GM23338 (cell line): ENCODE measurements around the gene NKD1. TPM values are rescaled to one million over a fixed set of nuclear protein-coding genes. Genes with fewer than 3 reads are reported as not detected.

ENCODE experiments used
- ATAC-seq: fragments of 200-7000 bp; cut with Tn5 transposase; 3 replicates; pipeline ENCODE4 v1.9.1; 2020
- DNase-seq: peaks from one replicate; pipeline ENCODE4 v3.0.0-alpha.2; 2015; ENCODE audit warnings: low spot score
- H2AFZ ChIP-seq: fragments of 200-600 bp; sonication (generic); 2 replicates; pipeline ENCODE4 v1.8.0; 2016; ENCODE audit warnings: antibody characterized with exemption, mild to moderate bottlenecking, moderate library complexity
- H3F3A ChIP-seq: fragments of 200-600 bp; sonication (generic); replicated peaks from 2 replicates; pipeline ENCODE4 v1.8.0; 2017; ENCODE audit warnings: antibody characterized with exemption, mixed run types, low read depth
- H3K27ac ChIP-seq: fragments of 200-600 bp; sonication (generic); 2 replicates; pipeline ENCODE4 v1.6.1; 2016; ENCODE audit warnings: low read depth
- H3K27me3 ChIP-seq: fragments of 200-600 bp; sonication (generic); 2 replicates; pipeline ENCODE4 v1.8.0; 2016; ENCODE audit warnings: mild to moderate bottlenecking, mixed run types, moderate library complexity; ENCODE audit not compliant: insufficient read depth
- H3K36me3 ChIP-seq: fragments of 200-600 bp; sonication (generic); 2 replicates; pipeline ENCODE4 v1.8.0; 2016; ENCODE audit warnings: mild to moderate bottlenecking; ENCODE audit not compliant: insufficient read depth
- H3K4me1 ChIP-seq: fragments of 200-600 bp; sonication (generic); 2 replicates; pipeline ENCODE4 v1.8.0; 2016; ENCODE audit warnings: mild to moderate bottlenecking, moderate library complexity; ENCODE audit not compliant: insufficient read depth
- H3K4me2 ChIP-seq: fragments of 200-600 bp; sonication (generic); 2 replicates; pipeline ENCODE4 v1.7.1; 2017; ENCODE audit warnings: mixed run types
- H3K4me3 ChIP-seq: fragments of 200-600 bp; sonication (generic); 2 replicates; pipeline ENCODE4 v1.6.1; 2016; ENCODE audit warnings: mixed run types
- H3K79me2 ChIP-seq: fragments of 200-600 bp; sonication (generic); replicated peaks from 2 replicates; pipeline ENCODE4 v1.8.0; 2017; ENCODE audit warnings: mild to moderate bottlenecking; ENCODE audit not compliant: insufficient read depth
- H3K9me2 ChIP-seq: fragments of 200-600 bp; sonication (generic); 2 replicates; pipeline ENCODE4 v1.8.0; 2017; ENCODE audit not compliant: insufficient read depth
- H4K20me1 ChIP-seq: fragments of 200-600 bp; sonication (generic); replicated peaks from 2 replicates; pipeline ENCODE4 v1.8.0; 2017; ENCODE audit warnings: mild to moderate bottlenecking; ENCODE audit not compliant: insufficient read depth
- H3K27ac Mint-ChIP-seq: 2 replicates; pipeline ENCODE4 v1.8.0; 2020; ENCODE audit warnings: inconsistent platforms, mild to moderate bottlenecking, moderate library complexity, mixed read lengths
- H3K27me3 Mint-ChIP-seq: 3 replicates; pipeline ENCODE4 v1.8.0; 2022; ENCODE audit warnings: low read depth, mild to moderate bottlenecking, moderate library complexity, mixed read lengths, inconsistent platforms; ENCODE audit not compliant: insufficient read depth, poor library complexity
- H3K36me3 Mint-ChIP-seq: 3 replicates; pipeline ENCODE4 v1.8.0; 2021; ENCODE audit warnings: low read depth, mild to moderate bottlenecking, inconsistent platforms, moderate library complexity, mixed read lengths
- H3K4me1 Mint-ChIP-seq: 3 replicates; pipeline ENCODE4 v1.8.0; 2020; ENCODE audit warnings: mild to moderate bottlenecking, inconsistent platforms, mixed read lengths
- H3K4me3 Mint-ChIP-seq: 3 replicates; pipeline ENCODE4 v1.8.0; 2021; ENCODE audit warnings: moderate library complexity, mild to moderate bottlenecking, inconsistent platforms, mixed read lengths
- H3K9me3 Mint-ChIP-seq: 3 replicates; pipeline ENCODE4 v1.8.0; 2020; ENCODE audit warnings: moderate library complexity, mild to moderate bottlenecking, inconsistent platforms, mixed read lengths
- CREB1 ChIP-seq: fragments of 250-450 bp; sonication (Bioruptor Pico); IDR thresholded peaks from 2 replicates; pipeline ENCODE4 v1.5.0; 2020; ENCODE audit warnings: low read depth, mild to moderate bottlenecking, moderate library complexity
- EZH2phosphoT487 ChIP-seq: fragments of 200-600 bp; sonication (generic); IDR thresholded peaks from one replicate; pipeline ENCODE4 v1.8.1; 2018; ENCODE audit warnings: antibody characterized with exemption; ENCODE audit not compliant: unreplicated experiment
- JUNB ChIP-seq: IDR thresholded peaks from one replicate; pipeline ENCODE4 v1.6.1; 2016; ENCODE audit warnings: antibody characterized with exemption; ENCODE audit not compliant: unreplicated experiment
- NANOG ChIP-seq: IDR thresholded peaks from 2 replicates; pipeline ENCODE4 v1.6.1; 2016; ENCODE audit warnings: antibody characterized with exemption, borderline replicate concordance
- POLR2AphosphoS5 ChIP-seq: IDR thresholded peaks from 2 replicates; pipeline ENCODE4 v1.6.1; 2016; ENCODE audit warnings: antibody characterized with exemption, low read depth
- REST ChIP-seq: IDR thresholded peaks from one replicate; pipeline ENCODE4 v1.6.1; 2018; ENCODE audit warnings: antibody characterized with exemption; ENCODE audit not compliant: unreplicated experiment
- STAT1 ChIP-seq: IDR thresholded peaks from one replicate; pipeline ENCODE4 v1.6.1; 2016; ENCODE audit warnings: antibody characterized with exemption; ENCODE audit not compliant: unreplicated experiment
- ZNF114 ChIP-seq: fragments of 250-450 bp; sonication (Bioruptor Pico); IDR thresholded peaks from 2 replicates; pipeline ENCODE4 v1.5.0; 2020; ENCODE audit warnings: mild to moderate bottlenecking, moderate library complexity
- ZNF331 ChIP-seq: fragments of 250-450 bp; sonication (Bioruptor Pico); IDR thresholded peaks from 2 replicates; pipeline ENCODE4 v1.5.0; 2020; ENCODE audit warnings: low read depth, mild to moderate bottlenecking, moderate library complexity
- ZNF462 ChIP-seq: fragments of 250-450 bp; sonication (Bioruptor Pico); IDR thresholded peaks from 2 replicates; pipeline ENCODE4 v1.5.0; 2020; ENCODE audit warnings: mild to moderate bottlenecking, moderate library complexity
- polyA plus RNA-seq: library from polyadenylated mRNA; unstranded; fragments of >200 nt; fragmentation: Nextera tagmentation; extraction: Ambion mirVana; gene quantifications from 2 replicates; pipeline ENCODE4 v1.2.1, GENCODE V29; 2016
- total RNA-seq: library from RNA; depleted of rRNA; stranded (reverse); fragments of >200 nt; shearing (Covaris generic); gene quantifications from 2 replicates; pipeline ENCODE4 v1.2.3, GENCODE V29; 2014

The NKD1 gene
- total and polyA plus RNA-seq, 2 experiments from 2014 or later, result 2.1 to 2.3 TPM

DNA sequence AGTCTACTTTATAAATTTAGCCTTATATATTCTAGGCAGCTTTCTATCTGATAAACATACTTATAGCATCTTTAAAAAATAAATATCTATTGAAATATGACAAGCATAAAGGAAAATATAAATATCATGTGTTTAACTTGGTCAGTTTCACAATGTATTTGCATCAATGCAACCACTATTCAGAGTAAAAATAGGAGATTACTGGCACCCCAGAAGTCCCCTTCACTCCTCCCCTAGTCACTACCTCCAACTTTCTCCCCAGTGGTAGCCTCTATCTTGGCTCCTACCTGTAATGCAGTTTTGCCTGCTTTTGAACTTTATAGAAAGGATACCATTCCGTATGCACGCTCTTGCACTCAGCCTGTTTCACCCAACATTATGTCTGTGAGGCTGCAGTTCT, 142.0 kb downstream of the NKD1 start:
- H2AFZ ChIP-seq, result no peak overlapping the region
- ATAC-seq (no peak), DNase-seq (no peak)
- H3K27me3 ChIP-seq, result peaks cover 19% of the 10 kb centered on the region
- no peak overlapping the region for H3K4me3 ChIP-seq
- H3K27ac Mint-ChIP-seq, result no peak overlapping the region
- no peaks in the 10 kb centered on the region for H3K79me2 ChIP-seq
- H3K36me3 Mint-ChIP-seq, result no peaks in the 10 kb centered on the region
- peaks cover 24% of the 10 kb centered on the region for H3K27me3 Mint-ChIP-seq
- no peaks in the 10 kb centered on the region for H3K36me3 ChIP-seq
- peaks cover 3% of the 10 kb centered on the region for H3K4me1 Mint-ChIP-seq
- no peak overlapping the region for H3K4me3 Mint-ChIP-seq
- no peaks in the 10 kb centered on the region for H3K9me2 ChIP-seq
- H3K4me1 ChIP-seq, result no peaks in the 10 kb centered on the region
- H3K27ac ChIP-seq, result no peak overlapping the region
- H3F3A ChIP-seq, result no peaks in the 10 kb centered on the region
- H3K4me2 ChIP-seq, result no peak overlapping the region
- no peaks in the 10 kb centered on the region for H3K9me3 Mint-ChIP-seq
- no peak for TF ChIP-seq POLR2AphosphoS5
- TF ChIP-seq JUNB, result no peak
- TF ChIP-seq NANOG, result no peak
- TF ChIP-seq CREB1 (CRISPR knock-in tag), result no peak
- TF ChIP-seq ZNF331 (CRISPR knock-in tag), result no peak
- TF ChIP-seq ZNF114, result no peak
- no peak for TF ChIP-seq EZH2phosphoT487
- H4K20me1 ChIP-seq, result no peaks in the 10 kb centered on the region

DNA sequence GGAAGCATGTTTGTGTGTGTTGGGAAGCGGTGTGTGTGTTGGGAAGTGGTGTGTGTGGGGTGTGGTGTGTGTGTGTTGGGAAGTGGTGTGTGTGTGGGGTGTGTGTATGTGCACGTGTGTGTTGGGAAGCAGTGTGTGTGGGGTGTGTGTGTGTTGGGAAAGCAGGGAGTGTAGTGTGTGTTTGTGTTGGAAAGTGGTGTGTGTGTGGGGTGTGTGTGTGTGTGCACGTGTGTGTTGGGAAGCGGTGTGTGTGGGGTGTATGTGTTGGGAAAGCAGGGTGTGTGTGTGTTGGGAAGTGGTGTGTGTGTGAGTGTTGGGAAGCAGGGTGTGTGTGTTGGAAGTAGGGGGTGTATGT, 144.4 kb downstream of the NKD1 start:
- H3K27ac ChIP-seq, result no peak overlapping the region
- no peaks in the 10 kb centered on the region for H3K9me3 Mint-ChIP-seq
- no peak overlapping the region for H3K4me3 ChIP-seq
- no peaks in the 10 kb centered on the region for H3K4me1 ChIP-seq
- H3K4me2 ChIP-seq, result peak overlapping the region; percentile 85; the same call in 1 of the 2 replicates
- no peaks in the 10 kb centered on the region for H3F3A ChIP-seq
- DNase-seq, result no peak
- H3K27ac Mint-ChIP-seq, result no peak overlapping the region
- H3K9me2 ChIP-seq, result no peaks in the 10 kb centered on the region
- H3K36me3 ChIP-seq, result no peaks in the 10 kb centered on the region
- ATAC-seq, result no peak
- no peaks in the 10 kb centered on the region for H4K20me1 ChIP-seq
- H2AFZ ChIP-seq, result peak overlapping the region; percentile 81; the same call in 1 of the 2 replicates
- H3K4me1 Mint-ChIP-seq, result peaks cover 3% of the 10 kb centered on the region
- H3K27me3 ChIP-seq, result peaks cover 19% of the 10 kb centered on the region
- TF ChIP-seq ZNF331 (CRISPR knock-in tag) (no peak), STAT1 (no peak), REST (no peak), JUNB (no peak), CREB1 (CRISPR knock-in tag) (no peak), ZNF462 (CRISPR knock-in tag) (no peak), POLR2AphosphoS5 (no peak), EZH2phosphoT487 (no peak)
- no peaks in the 10 kb centered on the region for H3K79me2 ChIP-seq
- H3K4me3 Mint-ChIP-seq, result peak overlapping the region; percentile 69
- no peaks in the 10 kb centered on the region for H3K36me3 Mint-ChIP-seq
- H3K27me3 Mint-ChIP-seq, result peaks cover 24% of the 10 kb centered on the region
